GM12874 (cell line): ENCODE measurements around the gene HDAC1.

Experiments
- TF ChIP-seq, protein P1 (sequence below): IDR thresholded peaks from 2 replicates; pipeline ENCODE4 v1.5.1; 2011; ENCODE audit warnings: low read depth, mild to moderate bottlenecking, control low read depth, low read length, moderate library complexity; ENCODE audit not compliant: insufficient read depth

HDAC1 gene

DNA sequence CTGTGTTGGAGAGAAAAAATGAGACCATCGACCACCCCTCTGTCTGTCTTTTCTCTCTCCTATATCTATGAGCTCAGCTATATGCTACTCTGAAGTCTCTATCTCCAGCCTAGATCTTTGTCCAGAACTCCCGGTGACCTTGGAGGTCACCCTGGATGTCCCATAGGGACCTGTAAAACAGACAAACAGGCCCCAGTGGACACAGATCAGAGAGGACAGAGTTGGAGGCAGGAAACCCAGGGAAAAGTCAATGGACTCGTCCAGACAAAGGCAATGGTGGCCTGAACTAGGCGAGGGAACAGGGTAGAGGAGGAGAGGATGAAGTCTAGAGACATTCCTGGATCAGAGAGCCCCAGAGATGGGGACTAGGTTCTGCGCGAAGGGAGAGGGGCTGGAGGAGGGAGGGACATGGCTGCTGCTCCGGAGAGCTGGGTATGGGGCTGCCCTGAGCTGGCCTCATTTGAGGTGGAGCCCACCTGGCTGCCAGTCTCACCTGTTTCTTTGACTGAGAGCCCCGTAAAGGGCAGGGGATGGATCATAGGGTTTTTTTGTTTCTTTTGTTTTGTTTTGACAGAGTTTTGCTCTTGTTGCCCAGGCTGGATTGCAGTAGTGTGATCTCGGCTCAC lies 54.8 kb downstream of the HDAC1 start:
- TF ChIP-seq, protein P1, sequence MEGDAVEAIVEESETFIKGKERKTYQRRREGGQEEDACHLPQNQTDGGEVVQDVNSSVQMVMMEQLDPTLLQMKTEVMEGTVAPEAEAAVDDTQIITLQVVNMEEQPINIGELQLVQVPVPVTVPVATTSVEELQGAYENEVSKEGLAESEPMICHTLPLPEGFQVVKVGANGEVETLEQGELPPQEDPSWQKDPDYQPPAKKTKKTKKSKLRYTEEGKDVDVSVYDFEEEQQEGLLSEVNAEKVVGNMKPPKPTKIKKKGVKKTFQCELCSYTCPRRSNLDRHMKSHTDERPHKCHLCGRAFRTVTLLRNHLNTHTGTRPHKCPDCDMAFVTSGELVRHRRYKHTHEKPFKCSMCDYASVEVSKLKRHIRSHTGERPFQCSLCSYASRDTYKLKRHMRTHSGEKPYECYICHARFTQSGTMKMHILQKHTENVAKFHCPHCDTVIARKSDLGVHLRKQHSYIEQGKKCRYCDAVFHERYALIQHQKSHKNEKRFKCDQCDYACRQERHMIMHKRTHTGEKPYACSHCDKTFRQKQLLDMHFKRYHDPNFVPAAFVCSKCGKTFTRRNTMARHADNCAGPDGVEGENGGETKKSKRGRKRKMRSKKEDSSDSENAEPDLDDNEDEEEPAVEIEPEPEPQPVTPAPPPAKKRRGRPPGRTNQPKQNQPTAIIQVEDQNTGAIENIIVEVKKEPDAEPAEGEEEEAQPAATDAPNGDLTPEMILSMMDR = no peak

DNA sequence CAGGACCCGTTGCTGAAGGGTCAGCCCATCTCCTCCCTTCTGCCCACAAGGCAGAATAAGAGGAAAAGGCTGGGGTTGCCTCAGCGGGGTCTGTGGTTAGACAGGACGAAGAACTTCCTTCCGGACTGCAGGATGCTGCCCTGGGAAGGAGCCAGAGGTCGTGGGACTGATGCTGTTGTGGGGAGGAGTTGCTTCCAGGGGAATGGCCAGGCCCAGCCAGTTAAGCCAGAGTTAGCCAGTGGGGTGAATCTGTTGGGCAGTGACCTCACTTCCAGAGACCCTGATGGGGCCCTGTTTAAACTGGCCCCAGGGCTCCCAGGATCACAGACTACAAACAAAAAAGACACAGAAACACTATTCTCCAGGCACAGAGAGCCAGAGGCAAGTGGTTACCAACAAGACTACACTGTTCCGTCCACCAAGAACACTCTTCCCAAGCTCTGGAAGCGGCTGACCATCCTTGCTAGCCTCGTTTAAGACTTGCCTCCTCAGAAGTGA lies 57.4 kb downstream of the HDAC1 start:
- TF ChIP-seq, protein P1 = no peak

DNA sequence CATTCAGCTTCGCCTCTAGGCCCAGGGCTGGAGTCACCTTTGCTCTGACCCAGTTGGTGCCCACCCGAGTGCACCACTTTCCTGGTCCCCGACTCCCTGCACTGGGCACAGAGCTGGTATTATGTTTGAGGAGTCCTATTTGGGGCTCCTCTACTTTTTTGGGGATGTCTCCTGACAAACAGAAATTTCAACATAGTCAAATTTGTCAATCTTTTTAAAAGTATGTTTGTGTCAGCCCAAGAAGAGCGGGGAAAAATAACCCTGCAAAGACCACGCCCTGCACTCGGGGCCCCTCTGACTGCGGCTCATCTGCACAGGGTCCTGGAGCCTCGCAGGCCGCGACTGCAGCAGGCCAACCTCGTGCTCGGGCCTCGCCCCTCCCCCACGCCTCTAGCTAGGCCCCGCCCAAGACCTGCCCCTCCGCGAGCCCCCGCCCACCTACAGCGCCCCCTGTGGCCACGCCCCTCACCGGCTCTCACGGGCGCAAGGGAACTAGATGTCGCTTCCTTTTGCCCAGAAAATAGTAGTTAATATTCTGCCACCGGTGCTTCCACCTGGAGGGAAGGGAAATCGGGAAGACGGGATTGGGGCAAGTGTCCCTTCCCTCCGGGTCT lies 59.0 kb downstream of the HDAC1 start:
- TF ChIP-seq, protein P1 = peak; percentile 62

DNA sequence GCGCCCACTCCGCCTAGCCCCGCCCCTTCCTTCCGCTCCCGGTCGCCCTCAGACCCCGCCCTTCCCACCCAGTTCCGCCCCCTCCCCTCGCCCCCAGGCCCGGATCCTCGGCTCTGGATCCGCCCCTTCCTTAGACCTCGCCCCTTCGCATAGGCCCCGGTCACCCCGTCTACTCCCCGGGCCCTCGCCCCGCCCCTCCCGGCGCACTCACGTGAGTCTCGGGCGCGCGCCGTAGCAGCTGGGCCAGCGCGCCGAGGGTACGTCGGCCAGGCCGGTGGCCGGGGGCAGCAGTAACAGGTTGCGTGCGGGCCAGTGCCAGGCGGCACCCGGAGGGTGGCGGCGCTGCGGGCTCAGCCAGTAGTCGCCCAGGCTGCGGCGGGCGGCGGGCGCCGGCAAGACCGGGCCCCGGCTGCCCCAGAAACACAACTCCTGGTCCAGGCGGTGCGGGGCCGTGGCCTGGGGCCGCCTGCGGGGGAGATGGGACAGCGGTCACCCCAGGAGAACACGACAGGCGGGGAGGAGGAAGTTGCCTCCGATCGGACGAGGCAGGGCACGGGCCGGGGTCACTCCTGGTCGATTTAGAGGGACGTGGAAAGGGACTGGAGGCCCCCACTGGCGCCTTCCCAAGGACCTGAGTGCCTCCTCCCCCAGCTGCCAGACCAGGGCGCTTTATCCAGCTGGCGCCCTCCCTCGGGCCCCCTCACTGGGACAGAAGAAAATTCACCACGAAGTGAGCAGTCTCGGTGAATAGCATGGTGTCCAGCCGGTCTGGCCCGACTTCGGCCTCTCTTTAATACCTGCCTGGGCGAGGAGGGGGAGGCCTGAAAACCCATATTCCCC lies 59.7 kb downstream of the HDAC1 start:
- TF ChIP-seq, protein P1 = 0 out of 2 replicates have a peak, but pooled peaks have one; percentile 3

DNA sequence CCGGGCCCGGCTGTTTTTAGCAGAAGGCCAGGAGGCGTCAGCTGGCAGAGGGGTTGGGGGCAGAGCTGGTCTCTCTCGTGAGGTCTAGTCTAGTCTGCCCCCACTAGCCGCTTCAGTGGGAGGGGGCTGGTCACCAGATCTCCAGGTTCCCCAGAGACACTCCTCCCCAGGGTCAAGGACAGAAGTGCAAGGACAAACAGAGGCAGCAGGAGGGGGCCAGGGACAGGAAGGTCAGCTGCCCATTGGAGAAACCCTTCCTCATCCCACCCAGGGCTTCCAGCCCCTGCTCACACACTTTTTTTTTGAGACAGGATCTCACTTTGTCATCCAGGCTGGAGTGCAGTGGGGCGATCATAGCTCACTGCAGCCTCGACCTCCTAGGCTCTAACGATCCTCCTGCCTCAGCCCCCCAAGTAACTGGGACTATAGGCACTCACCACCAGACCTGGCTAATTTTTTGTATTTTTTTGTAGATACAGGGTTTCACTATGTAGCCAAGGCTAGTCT lies 60.4 kb downstream of the HDAC1 start:
- TF ChIP-seq, protein P1 = no peak

DNA sequence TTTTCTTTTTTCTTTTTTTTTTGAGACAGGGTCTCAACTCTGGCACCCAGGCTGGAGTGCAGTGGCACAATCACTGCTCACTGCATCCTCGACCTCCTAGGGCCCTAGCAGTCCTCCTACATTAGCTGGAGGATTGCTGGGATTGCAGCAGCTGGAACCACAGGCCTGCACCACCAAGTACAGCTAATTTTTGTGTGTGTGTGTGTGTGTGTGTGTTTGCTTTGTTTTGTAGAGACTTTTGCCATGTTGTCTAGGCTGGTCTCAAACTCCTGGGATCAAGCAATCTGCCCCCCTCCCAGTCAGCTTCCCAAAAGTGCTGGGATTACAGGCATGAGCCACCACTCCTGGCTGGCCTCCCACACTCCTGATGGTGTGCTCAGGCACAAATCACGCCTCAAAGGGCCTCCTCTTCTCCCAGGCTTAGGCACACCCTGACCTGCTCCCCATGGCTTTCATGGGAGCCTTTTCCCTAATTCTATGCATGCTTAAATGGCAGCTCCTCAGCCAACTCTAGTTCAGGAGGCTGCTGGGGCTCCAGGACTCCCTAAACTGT lies 61.0 kb downstream of the HDAC1 start:
- TF ChIP-seq, protein P1 = no peak

DNA sequence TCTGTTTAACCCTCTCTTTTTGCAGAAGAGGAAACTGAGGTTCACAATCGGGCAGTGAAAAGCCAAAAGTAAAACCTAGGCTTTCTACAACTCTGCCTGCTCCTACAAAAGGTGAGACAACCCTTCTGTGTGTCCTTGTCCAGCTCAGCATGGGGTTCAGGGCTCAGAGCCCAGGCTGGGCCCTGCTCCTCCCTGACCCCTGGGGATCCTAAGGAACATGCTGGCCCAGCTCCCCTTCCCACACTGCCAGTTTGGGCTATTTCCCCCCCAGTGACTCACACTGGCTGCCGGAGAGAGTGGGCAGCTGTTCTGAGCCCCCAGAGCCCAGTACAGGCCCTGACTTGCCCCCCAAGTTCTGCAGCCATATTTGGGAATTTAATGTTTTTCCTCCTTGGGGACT lies 61.5 kb downstream of the HDAC1 start:
- TF ChIP-seq, protein P1 = no peak
